Measurements from ENCODE around the gene SMYD1. TPM values are rescaled to one million over a fixed set of nuclear protein-coding genes. Genes with fewer than 3 reads are reported as not detected.

SMYD1 gene
- total RNA-seq, 2 experiments from 2014 or later = not detected

DNA sequence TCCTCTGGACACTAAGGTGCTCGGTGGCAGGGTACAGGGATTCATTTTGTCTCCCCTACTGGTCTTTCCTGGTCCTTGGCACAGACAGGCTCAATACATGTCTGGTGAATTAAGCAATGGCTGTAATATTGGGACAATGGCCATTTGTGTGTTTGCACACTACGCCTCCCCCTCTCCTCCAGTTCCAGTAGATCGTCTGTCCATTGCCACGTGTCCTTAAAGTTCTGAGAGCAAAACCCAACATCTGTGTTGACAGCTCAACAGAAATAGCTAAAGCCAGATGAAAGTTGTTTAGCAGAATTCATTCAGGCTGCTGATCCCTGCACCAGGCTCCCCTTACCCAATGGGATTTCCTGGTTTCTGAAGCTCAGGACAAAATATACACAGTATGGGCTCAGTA, 69.2 kb downstream of the SMYD1 start:
- no peaks in the 10 kb centered on the region for H3K4me1 ChIP-seq (ENCODE audit: insufficient read depth, low read length)
- H3K27ac ChIP-seq (ENCODE audit: low read depth in 1 of 2, low read length in 2 of 2) = no peak overlapping the region
- H3K9me3 Mint-ChIP-seq = no peaks in the 10 kb centered on the region
- H3K4me3 Mint-ChIP-seq = no peak overlapping the region
- peaks cover 0 to 4% of the 10 kb centered on the region in 2 experiments for H3K9me3 ChIP-seq (ENCODE audit: control insufficient read depth in 1 of 2, insufficient read depth in 1 of 2, low read length in 2 of 2)
- H3K36me3 Mint-ChIP-seq (ENCODE audit: low read depth) = no peaks in the 10 kb centered on the region
- ATAC-seq (ENCODE audit: poor library complexity) (no peak), DNase-seq (no peak)
- peaks cover 12% of the 10 kb centered on the region for H3K27me3 Mint-ChIP-seq
- ChIA-PET CTCF (no interaction called here), POLR2A (no interaction called here)
- no peak overlapping the region for H3K27ac Mint-ChIP-seq
- no peaks in the 10 kb centered on the region for H3K4me1 Mint-ChIP-seq (ENCODE audit: low read depth)
- no peak overlapping the region for H3K4me3 ChIP-seq (ENCODE audit: low read length)
- TF ChIP-seq, protein P1, sequence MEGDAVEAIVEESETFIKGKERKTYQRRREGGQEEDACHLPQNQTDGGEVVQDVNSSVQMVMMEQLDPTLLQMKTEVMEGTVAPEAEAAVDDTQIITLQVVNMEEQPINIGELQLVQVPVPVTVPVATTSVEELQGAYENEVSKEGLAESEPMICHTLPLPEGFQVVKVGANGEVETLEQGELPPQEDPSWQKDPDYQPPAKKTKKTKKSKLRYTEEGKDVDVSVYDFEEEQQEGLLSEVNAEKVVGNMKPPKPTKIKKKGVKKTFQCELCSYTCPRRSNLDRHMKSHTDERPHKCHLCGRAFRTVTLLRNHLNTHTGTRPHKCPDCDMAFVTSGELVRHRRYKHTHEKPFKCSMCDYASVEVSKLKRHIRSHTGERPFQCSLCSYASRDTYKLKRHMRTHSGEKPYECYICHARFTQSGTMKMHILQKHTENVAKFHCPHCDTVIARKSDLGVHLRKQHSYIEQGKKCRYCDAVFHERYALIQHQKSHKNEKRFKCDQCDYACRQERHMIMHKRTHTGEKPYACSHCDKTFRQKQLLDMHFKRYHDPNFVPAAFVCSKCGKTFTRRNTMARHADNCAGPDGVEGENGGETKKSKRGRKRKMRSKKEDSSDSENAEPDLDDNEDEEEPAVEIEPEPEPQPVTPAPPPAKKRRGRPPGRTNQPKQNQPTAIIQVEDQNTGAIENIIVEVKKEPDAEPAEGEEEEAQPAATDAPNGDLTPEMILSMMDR (IDR thresholded peaks at IDR 0.05) = no peak
- peaks cover 7 to 10% of the 10 kb centered on the region in 2 experiments for H3K27me3 ChIP-seq (ENCODE audit: control insufficient read depth in 1 of 2, insufficient read depth in 2 of 2, low read length in 2 of 2)
- no peaks in the 10 kb centered on the region for H3K36me3 ChIP-seq (ENCODE audit: insufficient read depth, low read length)
- intact Hi-C loops (cut with DNase I, micrococcal nuclease) = no loop called here

DNA sequence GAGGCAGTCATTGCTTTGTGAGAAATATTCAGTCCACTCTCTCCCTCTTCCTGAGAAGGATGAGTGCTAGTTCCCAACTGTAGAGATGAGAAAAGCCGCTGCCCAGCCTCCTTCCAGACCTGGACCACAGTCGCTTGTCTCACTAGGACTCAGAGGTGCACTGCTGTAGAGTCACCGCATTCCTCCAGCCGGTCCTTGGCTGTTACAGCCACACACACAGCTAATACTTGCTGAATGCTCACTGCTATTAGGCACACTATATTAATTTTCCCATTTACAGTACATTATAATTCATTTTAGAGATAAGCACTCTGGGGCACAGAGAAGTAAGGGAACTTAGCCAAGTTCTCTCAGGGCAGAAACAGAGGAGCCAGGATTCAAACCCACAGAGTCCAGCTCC, 70.2 kb downstream of the SMYD1 start:
- Mint-ChIP-seq H3K4me1 (ENCODE audit: low read depth) (no peaks in the 10 kb centered on the region), H3K27ac (no peak overlapping the region), H3K4me3 (no peak overlapping the region), H3K27me3 (peaks cover 14% of the 10 kb centered on the region), H3K9me3 (no peaks in the 10 kb centered on the region), H3K36me3 (ENCODE audit: low read depth) (no peaks in the 10 kb centered on the region)
- DNase-seq (no peak), ATAC-seq (ENCODE audit: poor library complexity) (no peak)
- no peak overlapping the region for H3K4me3 ChIP-seq (ENCODE audit: low read length)
- POLR2A ChIA-PET = no interaction called here
- H3K9me3 ChIP-seq (ENCODE audit: control insufficient read depth in 1 of 2, insufficient read depth in 1 of 2, low read length in 2 of 2) = peaks cover 0 to 7% of the 10 kb centered on the region in 2 experiments
- no peaks in the 10 kb centered on the region for H3K4me1 ChIP-seq (ENCODE audit: insufficient read depth, low read length)
- CTCF ChIA-PET = no interaction called here
- TF ChIP-seq, protein P1 (IDR thresholded peaks at IDR 0.05) = no peak
- peaks cover 7 to 10% of the 10 kb centered on the region in 2 experiments for H3K27me3 ChIP-seq (ENCODE audit: control insufficient read depth in 1 of 2, insufficient read depth in 2 of 2, low read length in 2 of 2)
- intact Hi-C loops (cut with DNase I, micrococcal nuclease) = no loop called here
- H3K36me3 ChIP-seq (ENCODE audit: insufficient read depth, low read length) = no peaks in the 10 kb centered on the region
- H3K27ac ChIP-seq (ENCODE audit: low read depth in 1 of 2, low read length in 2 of 2) = no peak overlapping the region

DNA sequence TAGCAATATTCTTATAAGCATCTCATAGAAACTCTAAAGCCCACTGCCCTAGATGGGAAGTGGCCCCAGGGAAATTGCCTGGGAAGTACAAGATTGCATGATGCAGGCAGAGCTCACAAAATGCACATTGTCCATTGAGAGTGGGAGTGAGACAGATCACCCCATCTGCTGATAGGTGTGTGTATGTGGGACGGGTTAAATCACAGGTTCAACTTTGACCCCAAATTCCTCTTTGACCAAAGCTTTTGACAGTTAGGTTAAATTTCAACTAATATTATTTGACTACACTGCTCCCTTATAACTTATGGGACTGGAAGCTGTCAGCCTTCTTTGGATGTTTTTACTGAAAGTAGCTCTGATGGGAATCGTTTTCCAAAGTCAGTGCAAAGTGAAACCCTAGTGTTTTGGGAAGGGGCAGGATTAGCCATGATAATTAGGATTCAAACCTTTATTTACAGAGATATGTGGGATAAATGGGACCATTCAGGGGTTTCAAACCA, 71.6 kb downstream of the SMYD1 start:
- ATAC-seq (ENCODE audit: poor library complexity) (no peak), DNase-seq (no peak)
- H3K9me3 Mint-ChIP-seq = no peaks in the 10 kb centered on the region
- no peaks in the 10 kb centered on the region for H3K4me1 ChIP-seq (ENCODE audit: insufficient read depth, low read length)
- H3K4me3 Mint-ChIP-seq = no peak overlapping the region
- H3K36me3 Mint-ChIP-seq (ENCODE audit: low read depth) = no peaks in the 10 kb centered on the region
- no peaks in the 10 kb centered on the region for H3K36me3 ChIP-seq (ENCODE audit: insufficient read depth, low read length)
- H3K4me1 Mint-ChIP-seq (ENCODE audit: low read depth) = no peaks in the 10 kb centered on the region
- H3K4me3 ChIP-seq (ENCODE audit: low read length) = no peak overlapping the region
- POLR2A ChIA-PET = no interaction called here
- intact Hi-C loops (cut with DNase I, micrococcal nuclease) = no loop called here
- TF ChIP-seq, protein P1 (IDR thresholded peaks at IDR 0.05) = no peak
- peaks cover 7 to 10% of the 10 kb centered on the region in 2 experiments for H3K27me3 ChIP-seq (ENCODE audit: control insufficient read depth in 1 of 2, insufficient read depth in 2 of 2, low read length in 2 of 2)
- peaks cover 26% of the 10 kb centered on the region for H3K27me3 Mint-ChIP-seq
- no peak overlapping the region for H3K27ac ChIP-seq (ENCODE audit: low read depth in 1 of 2, low read length in 2 of 2)
- no peak overlapping the region for H3K27ac Mint-ChIP-seq
- CTCF ChIA-PET = no interaction called here
- peaks cover 0 to 7% of the 10 kb centered on the region in 2 experiments for H3K9me3 ChIP-seq (ENCODE audit: control insufficient read depth in 1 of 2, insufficient read depth in 1 of 2, low read length in 2 of 2)
